B cell (primary cell): ENCODE measurements around the gene RCN2.

Experiments
- CTCF ChIP-seq: fragments of 200-600 bp; IDR thresholded peaks from one replicate; pipeline ENCODE4 v1.8.0; 2022; ENCODE audit warnings: antibody characterized with exemption, mild to moderate bottlenecking
- EZH2 ChIP-seq: IDR thresholded peaks from 2 replicates; pipeline ENCODE4 v1.6.1; 2012; ENCODE audit warnings: borderline replicate concordance, low read depth, mild to moderate bottlenecking, moderate library complexity, low read length; ENCODE audit not compliant: insufficient read depth, poor library complexity, severe bottlenecking

GRCh38 chr15:76945494-76946093 lies 14.0 kb downstream of the RCN2 start:
- no peak for TF ChIP-seq CTCF
- no peak for TF ChIP-seq EZH2
